CD4-positive, alpha-beta T cell treated with Interleukin-15 for 4 hours (primary cell): Measurements from ENCODE around the gene AMN.
A peak's percentile ranks its signal among the peaks of the same experiment; 100 is the strongest.

Experiments
- DNase-seq: peaks from one replicate; pipeline ENCODE4 v3.0.0-alpha.2; 2020; ENCODE audit warnings: low spot score

Gene AMN

GRCh38 chr14:102928412-102929240, 6.2 kb downstream of the AMN start:
- peak; percentile 77 for DNase-seq

- no peak for DNase-seq
These were observed 7.0 kb downstream of the AMN start for GRCh38 chr14:102929241-102930137.

GRCh38 chr14:102930138-102930752, 7.8 kb downstream of the AMN start:
- DNase-seq: no peak

GRCh38 chr14:102930753-102931579, 8.5 kb downstream of the AMN start:
- DNase-seq: no peak

GRCh38 chr14:102931580-102932285, 9.3 kb downstream of the AMN start:
- no peak for DNase-seq

- no peak for DNase-seq
These were observed 10.2 kb downstream of the AMN start for GRCh38 chr14:102932484-102933248.

GRCh38 chr14:102933618-102934231, 11.3 kb downstream of the AMN start:
- no peak for DNase-seq

- no peak for DNase-seq
These were observed 13.3 kb downstream of the AMN start for GRCh38 chr14:102935756-102936155.

- DNase-seq: no peak
These were observed 15.1 kb downstream of the AMN start for GRCh38 chr14:102937331-102938175.

- DNase-seq: no peak
These were observed 15.7 kb downstream of the AMN start for GRCh38 chr14:102938191-102938590.

GRCh38 chr14:102939329-102939728, 16.9 kb downstream of the AMN start:
- DNase-seq: no peak

- DNase-seq: no peak
These were observed 17.5 kb downstream of the AMN start for GRCh38 chr14:102939820-102940561.

GRCh38 chr14:102940729-102941362, 18.4 kb downstream of the AMN start:
- DNase-seq: no peak

- DNase-seq: no peak
These were observed 19.1 kb downstream of the AMN start for GRCh38 chr14:102941419-102942011.

GRCh38 chr14:102942069-102942468, 19.6 kb downstream of the AMN start:
- no peak for DNase-seq

GRCh38 chr14:102943454-102943853, 21.0 kb downstream of the AMN start:
- DNase-seq: no peak

GRCh38 chr14:102943979-102944378, 21.5 kb downstream of the AMN start:
- DNase-seq: no peak
